Stimulated activated CD4-positive, alpha-beta T cell treated with anti-CD3 and anti-CD28 coated beads, Interleukin-1b, Interleukin-23, amount 100 ng/mL, for 48 hours (primary cell): ENCODE results near the gene COL7A1.
A peak's percentile ranks its signal among the peaks of the same experiment; 100 is the strongest.

Experiments used
- DNase-seq: peaks from one replicate; pipeline ENCODE4 v3.0.0-alpha.2; 2020

COL7A1 gene

GRCh38 chr3:48617559-48617958 is 22.4 kb upstream of the COL7A1 start:
- no peak for DNase-seq

- DNase-seq: no peak
Observed at GRCh38 chr3:48614044-48614443, 18.9 kb upstream of the COL7A1 start.

GRCh38 chr3:48612309-48612708 is 17.2 kb upstream of the COL7A1 start:
- DNase-seq: no peak

GRCh38 chr3:48609088-48610005 is 14.2 kb upstream of the COL7A1 start, which contains the start of gene UQCRC1:
UQCRC1 (minus strand) TSS chr3:48609646; CDS start chr3:48609620, 26 bp downstream.
- DNase-seq: peak; percentile 92

GRCh38 chr3:48607519-48607918 is 12.4 kb upstream of the COL7A1 start:
- DNase-seq: peak; percentile 42

GRCh38 chr3:48601622-48601994 is 6.5 kb upstream of the COL7A1 start:
- DNase-seq: no peak

GRCh38 chr3:48600711-48601621 is 5.8 kb upstream of the COL7A1 start:
- no peak for DNase-seq

- no peak for DNase-seq
Observed at GRCh38 chr3:48599509-48600285, 4.6 kb upstream of the COL7A1 start.

- DNase-seq: no peak
Observed at GRCh38 chr3:48599077-48599501, 4.0 kb upstream of the COL7A1 start.

GRCh38 chr3:48598323-48599076 is 3.4 kb upstream of the COL7A1 start:
- no peak for DNase-seq

- no peak for DNase-seq
Observed at GRCh38 chr3:48597408-48597800, 2.3 kb upstream of the COL7A1 start.

- no peak for DNase-seq
Observed at GRCh38 chr3:48596676-48597407, 1.7 kb upstream of the COL7A1 start.

GRCh38 chr3:48596157-48596556 is 1.0 kb upstream of the COL7A1 start:
- DNase-seq: no peak

GRCh38 chr3:48595526-48596121 is 495 bp upstream of the COL7A1 start:
- DNase-seq: no peak

- DNase-seq: no peak
Observed at GRCh38 chr3:48594417-48595049, 596 bp downstream of the COL7A1 start.

GRCh38 chr3:48593337-48593736 is 1.8 kb downstream of the COL7A1 start:
- no peak for DNase-seq

- no peak for DNase-seq
Observed at GRCh38 chr3:48592519-48593087, 2.5 kb downstream of the COL7A1 start.

- DNase-seq: no peak
Observed at GRCh38 chr3:48591886-48592518, 3.1 kb downstream of the COL7A1 start.

GRCh38 chr3:48591436-48591835 is 3.7 kb downstream of the COL7A1 start:
- DNase-seq: no peak
